Progenitor cell of endocrine pancreas (in vitro differentiated cells): ENCODE measurements around the gene DENND1A. TPM values are rescaled to one million over a fixed set of nuclear protein-coding genes. Genes with fewer than 3 reads are reported as not detected.
A peak's percentile ranks its signal among the peaks of the same experiment; 100 is the strongest.

Experiments
- DNase-seq: peaks from one replicate; pipeline ENCODE4 v3.0.0; 2021; ENCODE audit warnings: low spot score; ENCODE audit not compliant: unreplicated experiment
- H3K27ac Mint-ChIP-seq: 2 replicates; pipeline ENCODE4 v1.8.0; 2021; ENCODE audit warnings: mild to moderate bottlenecking, moderate library complexity, mixed read lengths
- H3K27me3 Mint-ChIP-seq: 2 replicates; pipeline ENCODE4 v1.8.0; 2021; ENCODE audit warnings: mixed read lengths
- H3K36me3 Mint-ChIP-seq: 2 replicates; pipeline ENCODE4 v1.8.0; 2022; ENCODE audit warnings: mixed read lengths; ENCODE audit not compliant: insufficient read depth
- H3K4me1 Mint-ChIP-seq: 2 replicates; pipeline ENCODE4 v1.8.0; 2021; ENCODE audit warnings: low read depth, mixed read lengths
- H3K4me3 Mint-ChIP-seq: 2 replicates; pipeline ENCODE4 v1.8.0; 2021; ENCODE audit warnings: low read depth, mild to moderate bottlenecking, moderate library complexity, mixed read lengths
- H3K9me3 Mint-ChIP-seq: 2 replicates; pipeline ENCODE4 v1.8.0; 2021; ENCODE audit warnings: low read depth, mixed read lengths
- CTCF ChIP-seq: fragments of 200-600 bp; sonication (generic); IDR thresholded peaks from one replicate; pipeline ENCODE4 v1.5.0; 2021; ENCODE audit warnings: antibody characterized with exemption, mild to moderate bottlenecking; ENCODE audit not compliant: unreplicated experiment
- total RNA-seq: library from RNA; stranded (reverse); gene quantifications from 2 replicates; pipeline ENCODE4 v1.2.1, GENCODE V29; 2021

The DENND1A gene
- total RNA-seq, 1 donor from 2014 or later, result 20.1 TPM

- no peak for TF ChIP-seq CTCF
- Mint-ChIP-seq H3K9me3 (no peaks in the 10 kb centered on the region), H3K36me3 (no peaks in the 10 kb centered on the region), H3K4me1 (peaks cover 43% of the 10 kb centered on the region), H3K4me3 (no peak overlapping the region), H3K27me3 (peaks cover 10% of the 10 kb centered on the region), H3K27ac (peak overlapping the region; percentile 59)
- no peak for DNase-seq
Observed at GRCh38 chr9:123358181-123358905, 571.6 kb downstream of the DENND1A start.

GRCh38 chr9:123357743-123358059 lies 572.2 kb downstream of the DENND1A start:
- no peak overlapping the region for H3K27ac Mint-ChIP-seq
- DNase-seq, result no peak
- TF ChIP-seq CTCF, result no peak
- H3K4me3 Mint-ChIP-seq, result no peak overlapping the region
- no peaks in the 10 kb centered on the region for H3K9me3 Mint-ChIP-seq
- H3K4me1 Mint-ChIP-seq, result peaks cover 43% of the 10 kb centered on the region
- no peaks in the 10 kb centered on the region for H3K36me3 Mint-ChIP-seq
- peaks cover 15% of the 10 kb centered on the region for H3K27me3 Mint-ChIP-seq

DNA sequence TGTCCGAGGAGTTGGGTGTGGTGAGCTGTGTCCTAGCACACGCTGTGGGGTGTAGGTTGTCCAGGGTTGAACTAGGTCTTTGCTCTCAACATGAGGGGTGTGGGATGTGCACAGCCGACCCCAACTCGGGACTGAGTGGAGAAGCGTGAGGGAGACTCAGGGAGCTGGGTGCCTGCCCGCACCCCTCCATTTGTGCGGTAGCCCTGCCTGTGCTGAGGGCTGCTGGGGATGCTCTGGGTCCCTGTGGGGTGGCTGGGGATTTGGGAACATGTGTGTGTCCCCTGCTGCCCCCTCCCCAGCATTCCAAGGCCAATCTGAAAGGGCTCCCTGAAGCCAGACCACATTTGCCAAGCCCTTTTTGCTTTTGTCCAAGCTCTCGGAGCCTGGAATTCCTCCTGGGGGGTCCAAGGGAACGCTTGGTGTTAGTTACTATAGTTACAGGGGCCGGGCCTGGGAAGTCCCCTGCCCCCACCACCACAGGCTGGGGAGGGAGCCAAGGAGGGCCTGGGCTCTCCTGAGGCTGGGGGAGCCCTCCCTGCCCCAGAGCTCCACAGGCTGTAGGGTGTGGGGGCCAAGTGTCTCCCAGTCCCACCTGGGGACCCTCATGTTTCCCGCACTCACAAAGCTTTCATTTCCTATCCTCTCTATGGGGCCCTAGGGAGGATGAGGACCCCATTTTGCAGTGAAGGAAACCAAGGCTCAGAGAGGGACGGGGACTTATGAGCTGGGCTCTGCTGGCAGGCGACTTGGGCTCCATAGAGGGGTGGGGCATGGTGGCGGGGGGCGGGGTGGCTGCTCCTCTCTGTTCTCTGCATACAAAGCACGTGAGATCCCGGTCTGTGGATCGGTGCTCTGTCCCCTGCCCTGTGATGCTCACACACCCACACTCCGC lies 572.8 kb downstream of the DENND1A start:
- DNase-seq, result no peak
- peaks cover 21% of the 10 kb centered on the region for H3K27me3 Mint-ChIP-seq
- peak overlapping the region; percentile 61 for H3K4me3 Mint-ChIP-seq
- H3K36me3 Mint-ChIP-seq, result no peaks in the 10 kb centered on the region
- no peaks in the 10 kb centered on the region for H3K9me3 Mint-ChIP-seq
- peak overlapping the region; percentile 57 for H3K27ac Mint-ChIP-seq
- H3K4me1 Mint-ChIP-seq, result peaks cover 43% of the 10 kb centered on the region
- TF ChIP-seq CTCF, result no peak

DNA sequence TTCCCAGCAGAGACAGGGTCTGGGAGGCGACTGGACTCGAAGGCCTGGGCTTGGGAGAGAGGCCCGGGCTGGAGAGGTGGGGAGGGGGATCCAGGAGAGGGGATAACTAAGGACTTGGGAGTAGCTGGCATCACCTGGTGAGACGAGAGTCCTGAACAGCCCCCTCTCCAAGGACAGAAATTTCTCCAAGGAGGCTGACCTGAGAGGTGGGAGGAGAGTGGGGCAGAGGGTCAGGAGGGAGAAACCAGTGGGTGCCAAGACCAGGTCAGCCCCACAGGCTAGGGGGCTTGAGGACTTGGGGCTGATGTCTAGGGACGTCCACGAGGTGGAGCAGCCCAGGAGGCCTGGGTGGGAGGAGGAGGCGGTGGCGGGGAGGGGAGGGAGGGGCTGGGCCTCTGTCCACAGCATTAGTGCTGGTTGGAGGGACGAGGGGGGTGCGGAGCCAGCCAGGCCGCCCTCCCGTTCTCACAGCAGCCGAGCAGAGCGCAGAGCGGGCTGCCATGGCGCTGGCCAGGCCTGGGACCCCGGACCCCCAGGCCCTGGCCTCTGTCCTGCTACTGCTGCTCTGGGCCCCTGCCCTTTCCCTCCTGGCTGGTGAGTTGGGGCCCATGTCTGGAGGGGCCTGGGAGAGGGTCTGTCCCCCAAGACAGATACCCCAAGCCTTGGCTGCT lies 574.0 kb downstream of the DENND1A start, which contains the start of gene CRB2:
Gene CRB2 (plus strand): TSS at position 437 of the 671 bp plus-strand sequence. CDS start 64 bp downstream, at position 501.
- peak; percentile 58 for DNase-seq
- Mint-ChIP-seq H3K4me1 (peaks cover 38% of the 10 kb centered on the region), H3K27ac (peak within 1 kb of the TSS; percentile 57), H3K27me3 (peaks cover 30% of the 10 kb centered on the region), H3K4me3 (peak within 1 kb of the TSS; percentile 61), H3K9me3 (no peaks in the 10 kb centered on the region), H3K36me3 (no peaks in the 10 kb centered on the region)
- TF ChIP-seq CTCF, result peak; percentile 42

DNA sequence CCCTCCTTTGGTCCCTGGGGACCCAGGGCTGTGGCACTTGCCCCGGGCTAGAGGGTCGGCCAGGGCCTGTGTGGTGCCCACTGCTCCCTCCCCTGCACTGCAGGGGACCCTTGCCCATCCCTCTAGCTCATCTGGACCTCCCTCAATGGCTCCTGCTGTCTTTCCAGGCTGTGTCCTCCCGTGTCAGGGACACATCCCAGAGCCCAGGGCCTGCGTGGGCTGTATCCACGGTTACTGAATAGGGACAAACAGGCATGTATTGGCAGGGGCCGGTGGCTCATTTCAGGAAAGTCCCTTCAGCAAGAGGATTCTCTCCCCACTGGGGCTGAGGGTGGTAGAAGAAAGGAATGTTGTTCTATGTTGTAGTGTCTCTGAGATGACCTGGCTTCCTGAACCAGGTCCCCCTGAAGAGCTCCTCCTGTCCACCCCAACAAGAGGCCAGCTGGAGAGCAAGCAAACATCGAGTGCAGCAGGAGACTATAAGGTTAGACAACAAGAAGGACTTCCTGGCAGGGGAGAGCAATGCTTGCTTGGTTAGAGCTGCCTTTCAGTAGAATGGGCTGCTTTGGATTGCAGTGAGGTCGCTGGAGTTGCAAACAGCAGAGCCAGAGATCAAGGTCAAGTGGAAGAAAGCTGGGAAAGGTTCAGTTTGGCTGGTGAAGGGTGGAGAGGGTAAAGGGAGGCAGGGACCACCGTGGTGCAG lies 575.0 kb downstream of the DENND1A start:
- H3K36me3 Mint-ChIP-seq, result no peaks in the 10 kb centered on the region
- peaks cover 38% of the 10 kb centered on the region for H3K27me3 Mint-ChIP-seq
- H3K9me3 Mint-ChIP-seq, result no peaks in the 10 kb centered on the region
- H3K4me3 Mint-ChIP-seq, result no peak overlapping the region
- no peak for DNase-seq
- no peak overlapping the region for H3K27ac Mint-ChIP-seq
- TF ChIP-seq CTCF, result no peak
- peaks cover 33% of the 10 kb centered on the region for H3K4me1 Mint-ChIP-seq
